ENCODE measurements around the gene NAA50.

NAA50 gene

GRCh38 chr3:113695786-113696645, 50.0 kb downstream of the NAA50 start, which contains the start of gene USF3:
TSS of gene USF3 (minus strand) at chr3:113696642. CDS start at chr3:113674878, 21,764 bp downstream.
- peak; percentile 85 for DNase-seq (ENCODE audit: low read depth)
- TF ChIP-seq MYC (IDR thresholded peaks at IDR 0.05; ENCODE audit: low read depth, low read length) (peak; percentile 32; the same call in 1 of the 2 replicates), CTCF (IDR thresholded peaks at IDR 0.05; ENCODE audit: low read depth, low read length) (no peak), POLR2A (IDR thresholded peaks at IDR 0.05; ENCODE audit: extremely low read depth, insufficient read length) (peak; percentile 74)
- peak within 1 kb of the TSS; percentile 95 for H3K4me3 ChIP-seq (ENCODE audit: low read depth, low read length)

GRCh38 chr3:113695431-113695785, 50.6 kb downstream of the NAA50 start:
- H3K4me3 ChIP-seq (ENCODE audit: low read depth, low read length), result peak overlapping the region; percentile 84
- DNase-seq (ENCODE audit: low read depth), result peak; percentile 36
- no peak for TF ChIP-seq POLR2A (IDR thresholded peaks at IDR 0.05; ENCODE audit: extremely low read depth, insufficient read length)
- TF ChIP-seq CTCF (IDR thresholded peaks at IDR 0.05; ENCODE audit: low read depth, low read length), result no peak
- TF ChIP-seq, protein P1, sequence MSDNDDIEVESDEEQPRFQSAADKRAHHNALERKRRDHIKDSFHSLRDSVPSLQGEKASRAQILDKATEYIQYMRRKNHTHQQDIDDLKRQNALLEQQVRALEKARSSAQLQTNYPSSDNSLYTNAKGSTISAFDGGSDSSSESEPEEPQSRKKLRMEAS (IDR thresholded peaks at IDR 0.05; ENCODE audit: low read depth, low read length), result no peak
- no peak for TF ChIP-seq MYC (IDR thresholded peaks at IDR 0.05; ENCODE audit: low read depth, low read length)

DNA sequence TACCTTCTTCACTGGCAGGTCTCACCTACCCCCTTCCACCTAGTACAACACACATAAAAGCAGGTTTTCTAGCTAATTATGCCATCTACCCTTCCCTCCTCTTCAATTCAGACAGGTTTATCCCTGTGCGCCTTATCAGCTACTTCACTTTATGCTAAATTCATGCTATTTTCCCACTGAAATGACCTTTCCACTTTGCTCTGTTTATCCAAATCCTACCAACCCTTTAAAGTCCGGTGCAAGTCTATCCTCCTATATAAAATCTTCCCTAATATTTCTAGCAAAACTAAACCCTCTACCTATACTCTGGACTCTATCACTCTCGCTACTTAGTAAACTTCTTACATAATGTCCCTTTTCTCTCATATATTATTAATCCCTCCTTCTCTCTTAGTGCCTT, 55.6 kb downstream of the NAA50 start:
- H3K4me3 ChIP-seq (ENCODE audit: low read depth, low read length), result no peak overlapping the region
- TF ChIP-seq CTCF (IDR thresholded peaks at IDR 0.05; ENCODE audit: low read depth, low read length), result no peak
- TF ChIP-seq, protein P1 (IDR thresholded peaks at IDR 0.05; ENCODE audit: low read depth, low read length), result no peak
- no peak for TF ChIP-seq MYC (IDR thresholded peaks at IDR 0.05; ENCODE audit: low read depth, low read length)
- no peak for TF ChIP-seq POLR2A (IDR thresholded peaks at IDR 0.05; ENCODE audit: extremely low read depth, insufficient read length)
- no peak for DNase-seq (ENCODE audit: low read depth)

DNA sequence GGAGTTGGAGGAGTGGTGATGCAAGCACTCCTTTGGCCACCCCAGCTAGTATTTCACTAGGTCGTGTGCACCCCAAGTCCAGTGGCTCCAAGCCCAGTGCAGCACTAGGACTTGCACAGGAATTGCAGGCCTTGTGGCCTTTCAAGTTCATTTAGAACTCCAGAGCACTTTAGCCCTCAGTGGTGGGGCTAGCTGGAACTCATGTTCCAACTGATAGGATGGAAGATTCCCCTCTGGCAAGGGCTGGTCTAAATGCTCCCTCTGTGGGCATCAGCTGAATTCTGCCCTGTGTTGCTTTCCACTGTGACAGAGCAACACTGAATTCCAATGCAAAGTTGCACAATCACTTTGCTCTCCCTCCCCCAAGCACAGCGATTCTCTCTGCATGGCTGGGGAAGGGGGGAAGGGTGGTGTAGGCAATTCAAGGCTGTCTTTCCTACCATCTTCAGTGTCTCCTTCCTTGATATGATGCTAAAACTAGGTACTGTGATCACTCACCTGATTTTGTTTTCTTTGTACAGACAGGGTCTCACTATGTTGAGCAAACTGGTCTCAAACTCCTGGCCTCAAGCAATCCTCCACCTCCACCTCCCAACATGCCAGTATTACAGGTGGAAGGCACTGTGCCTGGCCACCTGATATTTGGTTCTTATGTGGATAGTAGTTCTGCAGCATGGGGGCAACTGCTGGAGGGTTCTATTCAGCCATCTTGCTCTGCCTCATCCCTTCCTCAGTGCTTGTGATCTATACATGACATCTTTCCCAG, 59.9 kb downstream of the NAA50 start:
- TF ChIP-seq MYC (IDR thresholded peaks at IDR 0.05; ENCODE audit: low read depth, low read length) (no peak), CTCF (IDR thresholded peaks at IDR 0.05; ENCODE audit: low read depth, low read length) (no peak), POLR2A (IDR thresholded peaks at IDR 0.05; ENCODE audit: extremely low read depth, insufficient read length) (no peak)
- TF ChIP-seq, protein P1 (IDR thresholded peaks at IDR 0.05; ENCODE audit: low read depth, low read length), result no peak
- H3K4me3 ChIP-seq (ENCODE audit: low read depth, low read length), result no peak overlapping the region
- DNase-seq (ENCODE audit: low read depth), result peak; percentile 32

- no peak for DNase-seq (ENCODE audit: low read depth)
- no peak overlapping the region for H3K4me3 ChIP-seq (ENCODE audit: low read depth, low read length)
- TF ChIP-seq POLR2A (IDR thresholded peaks at IDR 0.05; ENCODE audit: extremely low read depth, insufficient read length) (no peak), MYC (IDR thresholded peaks at IDR 0.05; ENCODE audit: low read depth, low read length) (no peak), CTCF (IDR thresholded peaks at IDR 0.05; ENCODE audit: low read depth, low read length) (no peak)
- TF ChIP-seq, protein P1 (IDR thresholded peaks at IDR 0.05; ENCODE audit: low read depth, low read length), result no peak
These were observed 60.9 kb downstream of the NAA50 start for GRCh38 chr3:113685124-113685523.

All from NB4 (cell line).